HTR-8/SVneo (cell line): ENCODE measurements around the gene SDSL.

Experiments
- DNase-seq: peaks from one replicate; pipeline ENCODE4 v3.0.0; 2011; ENCODE audit warnings: low spot score, mixed read lengths; ENCODE audit not compliant: insufficient read length
- FAIRE-seq: peaks from 2 replicates; lab custom pipeline; 2011; peaks lifted over from hg19 to GRCh38; lab: Jason Lieb, UNC

The SDSL gene

DNA sequence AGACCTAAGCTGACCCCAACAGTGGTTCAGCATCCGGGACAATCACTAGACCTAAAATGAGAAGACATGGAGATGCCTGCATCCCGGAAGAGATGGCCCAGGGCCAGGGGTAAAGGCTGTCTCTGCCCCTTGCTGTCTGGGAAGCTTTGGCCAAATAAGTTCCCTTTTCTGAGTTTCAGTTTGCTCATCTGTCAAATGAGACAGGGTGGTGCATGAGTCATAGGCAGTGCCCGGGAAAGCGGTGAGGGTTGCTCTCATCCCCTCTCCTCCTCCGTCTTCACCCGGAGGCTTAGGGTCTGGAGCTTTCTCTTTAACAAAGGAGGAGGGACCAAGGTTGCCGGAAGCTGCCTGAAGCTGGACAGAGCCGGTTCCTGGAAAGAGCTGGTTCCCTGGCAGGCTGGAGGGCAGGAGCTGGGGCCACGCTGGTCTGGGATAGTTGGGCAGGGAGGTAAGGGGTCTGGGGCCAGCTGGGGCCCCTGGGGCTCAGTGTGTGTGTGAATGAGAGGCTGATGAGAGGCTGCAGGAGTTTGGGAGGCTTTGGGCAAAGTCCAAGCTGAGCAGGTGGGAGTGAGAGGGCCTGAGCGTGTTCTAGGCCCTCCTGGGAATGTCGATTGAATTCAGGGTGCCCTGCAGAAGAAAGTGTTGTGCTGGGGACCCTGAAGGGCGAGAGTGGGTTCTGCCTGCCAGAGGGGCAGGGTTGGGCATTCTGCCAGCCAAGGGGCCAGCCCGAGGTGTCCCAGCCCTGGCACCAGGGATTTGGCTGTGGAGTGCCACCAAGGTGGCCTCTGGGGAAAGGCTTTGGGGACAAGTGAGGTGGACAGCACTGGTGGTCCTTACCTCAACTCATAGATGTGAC, at the start of gene SDSL:
Gene SDSL (plus strand): TSS at position 351 of the 856 bp plus-strand sequence. CDS start 5,603 bp downstream, outside the sequence.
- FAIRE-seq (peak; percentile 28), DNase-seq (peak; percentile 88)

DNA sequence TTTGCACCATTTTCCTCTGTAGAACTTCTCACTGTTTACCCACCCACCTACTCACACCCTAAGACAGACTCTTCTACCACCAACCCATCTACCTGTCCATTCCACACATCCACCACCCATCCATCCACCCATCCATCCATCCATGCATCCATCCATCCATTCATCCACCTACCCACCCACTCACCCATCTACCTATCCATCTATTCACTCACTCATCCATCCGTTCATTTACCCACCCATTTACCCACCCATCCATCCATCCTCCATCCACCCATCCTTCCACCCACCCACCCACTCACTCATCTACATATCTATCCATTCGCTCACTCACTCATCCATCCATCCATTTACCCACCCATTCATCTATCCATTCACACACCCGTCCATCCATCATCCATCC, 48.7 kb upstream of the SDSL start:
- DNase-seq (no peak), FAIRE-seq (peak; percentile 83)

DNA sequence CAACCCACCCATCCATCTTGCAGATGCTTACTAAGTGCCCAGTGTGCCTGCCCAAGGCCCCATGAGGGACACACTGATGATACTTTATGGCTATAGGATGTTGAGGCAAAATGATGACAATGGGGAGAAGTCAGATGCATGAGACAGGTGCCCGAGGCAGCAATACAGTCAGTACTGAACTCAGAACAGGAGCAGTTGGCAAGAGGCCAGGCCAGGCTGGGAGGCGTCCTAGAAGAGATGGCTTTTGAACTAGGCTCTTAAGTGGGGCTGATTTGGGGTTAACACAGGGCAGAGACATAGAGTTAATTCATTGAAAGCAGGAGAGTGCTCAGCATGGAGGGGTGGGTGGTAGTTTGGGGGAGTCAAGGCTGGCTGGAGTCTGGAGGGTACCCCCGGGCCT, 48.2 kb upstream of the SDSL start:
- no peak for FAIRE-seq
- DNase-seq, result no peak

DNA sequence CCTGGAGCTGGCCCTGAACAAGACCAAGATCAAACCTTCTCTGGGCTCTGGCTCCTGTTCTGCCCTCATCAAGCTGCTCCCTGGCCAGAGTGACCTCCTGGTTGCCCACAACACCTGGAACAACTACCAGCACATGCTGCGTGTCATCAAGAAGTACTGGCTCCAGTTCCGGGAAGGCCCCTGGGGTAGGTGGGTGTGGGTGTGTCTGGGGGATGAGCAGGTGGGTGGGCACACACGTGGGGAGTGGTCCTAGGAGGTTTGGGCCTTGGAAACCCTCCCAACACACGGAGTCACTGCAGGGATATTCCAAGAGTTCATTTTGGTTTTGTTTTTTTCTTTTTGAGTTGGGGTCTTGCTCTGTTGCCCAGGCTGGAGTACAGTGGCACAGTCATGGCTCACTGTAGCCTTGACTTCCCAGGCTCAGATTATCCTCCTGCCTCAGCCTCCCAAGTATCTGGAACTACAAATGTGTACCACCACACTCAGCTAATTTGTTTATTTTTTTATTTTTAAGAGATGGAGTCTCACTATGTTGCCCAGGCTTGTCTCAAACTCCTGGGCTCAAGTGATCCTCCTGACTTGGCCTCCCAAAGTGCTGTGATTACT, 47.3 kb upstream of the SDSL start:
- DNase-seq, result no peak
- FAIRE-seq, result no peak

DNA sequence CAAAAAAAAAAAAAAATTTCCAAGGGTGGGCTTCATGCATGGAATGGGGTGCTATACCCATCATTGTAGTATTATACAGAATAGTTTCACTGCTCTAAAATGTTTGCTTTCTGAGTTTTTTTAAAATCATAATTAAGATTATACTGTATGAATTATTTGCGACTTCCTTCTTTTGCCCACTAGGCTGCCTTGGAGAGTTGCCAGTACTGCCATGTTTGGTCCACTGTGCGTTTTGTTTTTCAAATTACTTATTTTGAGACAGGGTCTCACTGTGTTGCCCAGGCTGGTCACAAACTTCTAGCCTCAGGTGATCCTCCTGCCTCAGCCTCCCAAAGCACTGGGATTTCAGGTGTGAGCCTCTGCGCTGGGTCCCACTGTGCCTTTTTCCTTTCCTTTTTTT, 43.9 kb upstream of the SDSL start:
- FAIRE-seq (no peak), DNase-seq (no peak)

DNA sequence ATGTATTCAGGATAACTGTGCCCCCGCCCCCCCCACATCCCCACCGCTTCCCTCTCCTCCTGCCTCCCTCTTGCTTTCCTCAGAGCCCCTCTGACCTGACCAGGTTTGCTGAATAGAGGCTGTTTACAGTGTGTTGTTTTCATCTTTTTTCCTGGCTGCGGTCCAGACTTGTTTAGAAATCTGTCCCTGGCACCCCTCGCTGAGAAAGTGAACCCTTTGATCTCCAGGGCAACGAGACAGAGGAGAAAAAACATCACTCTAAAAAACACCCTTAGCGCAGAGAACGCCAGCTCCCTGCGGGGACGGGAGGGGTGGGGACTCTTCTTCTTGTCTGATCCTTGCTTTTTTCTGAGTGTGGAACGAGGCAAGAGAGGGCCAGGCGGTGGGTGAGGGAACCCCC, 41.0 kb upstream of the SDSL start:
- FAIRE-seq (no peak), DNase-seq (no peak)

DNA sequence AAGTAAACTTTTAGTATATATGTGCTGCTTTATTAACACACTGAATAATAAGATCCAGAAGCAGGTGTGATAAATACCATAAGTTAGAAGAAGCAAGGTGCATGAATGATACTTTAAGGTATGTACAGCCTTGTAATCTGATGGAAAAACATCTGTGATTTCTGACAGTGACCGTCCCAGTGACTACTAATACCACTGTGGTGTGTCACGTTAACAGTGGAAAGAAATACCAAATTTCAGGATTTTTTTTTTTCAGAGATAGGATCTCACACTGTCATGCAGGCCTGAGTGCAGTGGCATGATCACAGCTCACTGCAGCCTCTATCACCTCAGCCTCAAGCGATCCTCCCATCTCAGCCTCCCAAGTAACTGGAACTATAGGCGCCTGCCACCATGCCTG, 40.0 kb upstream of the SDSL start:
- no peak for FAIRE-seq
- DNase-seq, result no peak

- DNase-seq, result no peak
- no peak for FAIRE-seq
Observed at GRCh38 chr12:113384778-113385177, 37.4 kb upstream of the SDSL start.

- FAIRE-seq, result no peak
Observed at GRCh38 chr12:113385282-113385882, 36.8 kb upstream of the SDSL start.

GRCh38 chr12:113386866-113387566, 35.2 kb upstream of the SDSL start:
- DNase-seq, result no peak
- FAIRE-seq, result no peak

More at GRCh38 chr12:113385282-113385882, 36.8 kb upstream of the SDSL start:
- DNase-seq, result no peak

DNA sequence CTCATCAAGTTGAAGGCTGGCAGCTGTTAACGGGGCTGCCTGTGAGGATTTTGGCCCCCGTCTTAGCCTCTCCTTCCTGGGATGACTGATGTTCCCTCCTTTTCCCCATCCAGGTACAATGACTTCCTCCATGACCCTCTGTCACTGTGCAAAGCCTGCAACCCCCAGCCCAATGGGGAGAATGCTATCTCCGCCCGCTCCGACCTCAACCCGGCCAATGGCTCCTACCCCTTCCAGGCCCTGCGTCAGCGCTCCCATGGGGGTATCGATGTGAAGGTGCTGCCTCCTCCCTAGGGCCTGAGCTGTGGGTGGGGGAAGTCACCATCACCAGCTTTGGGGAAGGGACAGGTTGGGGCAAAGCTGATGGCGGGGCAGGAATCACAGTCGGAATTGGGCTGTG, 34.5 kb upstream of the SDSL start:
- DNase-seq (no peak), FAIRE-seq (no peak)

DNA sequence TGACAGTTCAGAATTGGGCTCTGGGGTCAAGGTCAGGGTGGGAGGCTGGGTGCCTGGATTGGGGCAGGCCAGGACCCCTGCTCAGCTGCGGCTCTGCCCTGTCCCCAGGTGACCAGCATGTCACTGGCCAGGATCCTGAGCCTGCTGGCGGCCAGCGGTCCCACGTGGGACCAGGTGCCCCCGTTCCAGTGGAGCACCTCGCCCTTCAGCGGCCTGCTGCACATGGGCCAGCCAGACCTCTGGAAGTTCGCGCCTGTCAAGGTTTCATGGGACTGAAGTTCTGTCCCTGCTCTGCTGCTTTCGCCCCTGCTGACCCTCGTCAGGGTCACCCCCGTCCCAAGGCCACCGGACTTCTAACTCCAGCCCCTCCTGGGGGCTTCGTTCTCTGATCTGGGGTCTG, 33.8 kb upstream of the SDSL start:
- FAIRE-seq, result no peak

GRCh38 chr12:113390064-113391043, 31.8 kb upstream of the SDSL start:
- peak; percentile 28 for FAIRE-seq

More for the DNA sequence above, 33.8 kb upstream of the SDSL start:
- DNase-seq, result no peak

GRCh38 chr12:113391145-113391544, 31.0 kb upstream of the SDSL start:
- DNase-seq (no peak), FAIRE-seq (no peak)

More at GRCh38 chr12:113390064-113391043, 31.8 kb upstream of the SDSL start:
- DNase-seq, result no peak

GRCh38 chr12:113391650-113392337, 30.4 kb upstream of the SDSL start:
- FAIRE-seq, result no peak
- no peak for DNase-seq

GRCh38 chr12:113392520-113392919, 29.7 kb upstream of the SDSL start:
- FAIRE-seq, result no peak
- DNase-seq, result no peak

DNA sequence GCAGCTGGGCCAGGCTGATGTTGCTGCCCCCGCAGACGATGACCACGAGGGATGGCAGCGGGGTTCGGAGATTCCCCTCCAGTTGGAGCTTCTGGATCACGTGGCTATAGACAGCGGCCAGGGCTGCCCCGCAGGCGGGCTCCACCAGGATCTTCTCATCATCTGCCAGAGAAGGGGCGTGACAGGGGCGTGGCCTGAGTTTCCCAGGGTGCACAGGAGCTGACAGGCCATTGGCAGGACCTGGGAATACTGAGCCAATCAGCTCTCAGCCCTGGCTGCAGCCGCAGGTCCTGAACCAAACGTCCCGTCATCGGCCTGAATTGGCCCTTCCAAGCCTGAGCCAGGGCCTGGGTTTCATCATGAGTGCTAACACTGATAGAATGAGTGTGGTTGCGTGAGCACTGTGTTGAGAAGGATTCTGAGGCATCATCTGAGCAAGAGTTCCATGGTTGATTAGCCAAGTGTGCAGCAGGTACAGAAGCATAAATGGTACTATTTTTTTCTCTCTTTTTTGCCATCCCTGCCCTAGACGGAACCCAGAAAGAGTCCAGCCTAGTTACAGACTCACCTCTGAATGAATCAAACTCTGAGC, 29.1 kb upstream of the SDSL start:
- FAIRE-seq, result no peak
- DNase-seq, result no peak

- FAIRE-seq, result no peak
- DNase-seq, result no peak
Observed at GRCh38 chr12:113393749-113394148, 28.4 kb upstream of the SDSL start.
